Activated T-helper 2 cell treated with anti-CD3 and anti-CD28 coated beads, Interferon-gamma antibody, Interleukin-2, Interleukin-4, amounts not matched to agents 10 μg/mL and 5 μg/mL and 100 μg/mL, durations not matched to agents 14 hours and 24 hours and 36 hours (primary cell): ENCODE results near the gene ZNF106. TPM values are rescaled to one million over a fixed set of nuclear protein-coding genes. Genes with fewer than 3 reads are reported as not detected.
A peak's percentile ranks its signal among the peaks of the same experiment; 100 is the strongest.

Source experiments
- DNase-seq: peaks from one replicate; pipeline ENCODE4 v3.0.0; 2021; ENCODE audit warnings: low spot score
- H3K27ac Mint-ChIP-seq: one replicate; pipeline ENCODE4 v1.8.0; 2021; ENCODE audit warnings: mixed read lengths
- H3K27me3 Mint-ChIP-seq: one replicate; pipeline ENCODE4 v1.8.0; 2021; ENCODE audit warnings: low read depth, mixed read lengths
- H3K36me3 Mint-ChIP-seq: one replicate; pipeline ENCODE4 v1.8.0; 2021; ENCODE audit warnings: low read depth, mixed read lengths
- H3K4me1 Mint-ChIP-seq: one replicate; pipeline ENCODE4 v1.8.0; 2021; ENCODE audit warnings: low read depth, mixed read lengths
- H3K4me3 Mint-ChIP-seq: one replicate; pipeline ENCODE4 v1.8.0; 2021; ENCODE audit warnings: low read depth, mild to moderate bottlenecking, moderate library complexity, mixed read lengths
- H3K9me3 Mint-ChIP-seq: one replicate; pipeline ENCODE4 v1.8.0; 2021; ENCODE audit warnings: mixed read lengths
- intact Hi-C: fragments of 100-400 bp; cut with micrococcal nuclease; formaldehyde crosslinking; loops from one replicate; pipeline ENCODE4 v1.15.1; 2023
- total RNA-seq: library from RNA; stranded (reverse); gene quantifications from 2 replicates; pipeline ENCODE4 v1.2.3, GENCODE V29; 2022

ZNF106 gene
- total RNA-seq = 64.1 and 65.8 TPM in 2 replicates

DNA sequence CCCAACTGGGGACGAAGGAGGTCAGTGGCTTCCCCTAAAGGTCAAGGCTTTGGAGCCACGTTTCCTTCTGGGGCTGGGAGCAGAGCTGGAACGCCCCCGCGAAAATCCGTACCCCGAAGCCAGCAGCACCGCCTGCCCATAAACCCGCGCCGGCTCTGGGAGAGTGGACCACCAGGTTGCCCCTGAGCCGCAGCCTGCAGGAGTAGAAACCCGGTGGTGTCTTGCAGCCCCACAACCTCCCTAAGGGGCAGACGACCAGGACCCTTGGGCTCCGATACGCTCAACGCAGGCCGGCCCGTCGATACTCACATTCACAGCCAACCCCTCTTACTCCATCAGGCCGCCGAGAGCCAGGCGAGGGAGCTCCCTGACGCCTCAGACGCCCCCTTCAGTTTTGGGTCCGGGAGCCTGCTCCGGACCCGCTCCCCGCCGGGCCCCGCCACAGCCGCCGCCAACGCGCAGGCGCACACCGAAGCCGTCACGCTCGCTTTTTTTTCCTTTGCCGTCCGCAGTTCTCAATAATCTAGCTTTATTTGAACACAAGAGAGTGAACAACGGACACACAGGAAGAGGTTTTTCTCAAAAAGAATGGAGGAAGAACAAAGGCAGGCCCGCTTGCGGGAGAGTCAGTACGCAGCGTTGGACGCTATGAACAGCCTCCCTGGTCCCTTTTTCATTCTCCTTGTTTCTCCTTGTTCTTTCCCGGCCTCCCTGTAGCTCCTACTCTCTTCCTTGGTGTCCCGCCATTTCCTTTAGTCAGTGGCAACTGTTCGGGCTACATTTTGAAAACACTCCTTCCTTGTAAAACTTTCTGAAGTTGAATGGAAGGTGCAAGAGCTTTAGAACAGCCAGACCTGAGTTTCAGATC lies at the start of gene ZNF106:
Gene ZNF106, minus strand, starts transcription at position 471 of the 868 bp plus-strand sequence. CDS start 18,852 bp downstream, outside the sequence.
- intact Hi-C loops = loop anchor here (1.0 to 10.0 kb wide), 3 partner anchors 58 to 286 kb away; partner anchors contain the start of genes HAUS2, LRRC57, STARD9 and VPS39
- H3K36me3 Mint-ChIP-seq = peaks cover 21% of the 10 kb centered on the region
- H3K9me3 Mint-ChIP-seq = no peaks in the 10 kb centered on the region
- no peaks in the 10 kb centered on the region for H3K27me3 Mint-ChIP-seq
- H3K4me3 Mint-ChIP-seq = peak within 1 kb of the TSS; percentile 99
- H3K4me1 Mint-ChIP-seq = peaks cover 33% of the 10 kb centered on the region
- peak; percentile 88 for DNase-seq
- peak within 1 kb of the TSS; percentile 98 for H3K27ac Mint-ChIP-seq

DNA sequence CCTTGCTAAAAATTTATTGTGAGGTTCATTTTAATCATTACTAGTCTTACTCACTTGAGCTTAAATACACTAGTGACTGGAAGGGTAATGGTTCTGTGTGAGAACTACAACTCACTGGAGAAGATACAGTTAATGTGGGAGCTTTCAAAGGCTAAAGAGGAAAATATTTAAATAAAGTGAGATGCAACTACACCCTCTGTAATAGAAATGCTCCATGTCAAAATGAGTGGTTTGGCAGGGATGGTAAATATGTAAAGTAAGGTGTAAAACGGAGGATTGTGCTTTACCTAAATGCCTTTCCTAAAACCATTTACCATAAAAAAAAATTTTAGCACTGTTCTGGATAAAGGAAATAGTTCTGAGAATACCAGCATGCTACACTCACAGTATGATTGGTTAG lies 42.3 kb upstream of the ZNF106 start:
- no peak overlapping the region for H3K4me3 Mint-ChIP-seq
- peaks cover 53% of the 10 kb centered on the region for H3K36me3 Mint-ChIP-seq
- H3K9me3 Mint-ChIP-seq = no peaks in the 10 kb centered on the region
- no peaks in the 10 kb centered on the region for H3K27me3 Mint-ChIP-seq
- intact Hi-C loops = no loop called here
- peaks cover 2% of the 10 kb centered on the region for H3K4me1 Mint-ChIP-seq
- H3K27ac Mint-ChIP-seq = no peak overlapping the region
- no peak for DNase-seq

DNA sequence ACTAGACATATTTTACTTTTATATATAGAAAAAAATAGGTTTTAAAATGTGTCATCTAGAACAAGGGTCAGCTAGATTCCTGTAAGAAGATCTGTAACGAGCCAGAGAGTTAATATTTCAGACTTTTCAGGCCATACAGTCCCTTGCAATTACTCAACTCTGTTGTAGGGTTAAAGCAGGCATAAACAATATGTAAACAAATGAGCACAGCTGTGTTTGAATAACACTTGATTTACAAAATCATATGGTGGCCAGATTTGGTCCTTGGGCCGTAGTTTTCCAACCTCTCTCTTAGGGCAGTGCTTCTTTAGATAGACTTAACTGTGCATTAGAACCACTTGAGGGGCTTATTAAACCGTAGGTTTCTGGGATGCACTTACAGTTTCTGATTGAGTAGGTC lies 38.0 kb upstream of the ZNF106 start:
- no peak for DNase-seq
- Mint-ChIP-seq H3K4me1 (no peaks in the 10 kb centered on the region), H3K4me3 (no peak overlapping the region), H3K27me3 (no peaks in the 10 kb centered on the region), H3K27ac (no peak overlapping the region), H3K9me3 (no peaks in the 10 kb centered on the region), H3K36me3 (peaks cover 36% of the 10 kb centered on the region)
- intact Hi-C loops = no loop called here

DNA sequence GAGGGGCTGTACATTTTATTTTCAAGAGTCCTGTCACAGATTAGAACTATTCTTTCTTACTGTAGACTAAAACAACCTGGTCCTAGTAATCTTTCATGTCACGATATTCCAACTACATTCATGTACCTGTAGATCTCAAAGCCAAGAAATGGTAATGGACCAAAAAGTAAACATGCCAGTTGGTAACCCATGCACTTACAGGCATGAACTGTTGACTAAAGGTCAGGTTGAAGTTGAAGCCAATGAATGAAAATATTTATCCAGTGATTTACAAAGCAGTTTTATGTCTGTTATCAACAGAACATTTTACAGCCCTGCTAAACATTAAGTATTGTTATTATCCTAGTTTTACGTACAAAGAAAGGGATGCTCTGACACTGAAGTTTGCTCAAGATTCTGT lies 32.4 kb upstream of the ZNF106 start:
- peaks cover 16% of the 10 kb centered on the region for H3K36me3 Mint-ChIP-seq
- no peak overlapping the region for H3K4me3 Mint-ChIP-seq
- no peak for DNase-seq
- peaks cover 2% of the 10 kb centered on the region for H3K4me1 Mint-ChIP-seq
- H3K27me3 Mint-ChIP-seq = no peaks in the 10 kb centered on the region
- H3K9me3 Mint-ChIP-seq = no peaks in the 10 kb centered on the region
- no peak overlapping the region for H3K27ac Mint-ChIP-seq
- intact Hi-C loops = no loop called here

DNA sequence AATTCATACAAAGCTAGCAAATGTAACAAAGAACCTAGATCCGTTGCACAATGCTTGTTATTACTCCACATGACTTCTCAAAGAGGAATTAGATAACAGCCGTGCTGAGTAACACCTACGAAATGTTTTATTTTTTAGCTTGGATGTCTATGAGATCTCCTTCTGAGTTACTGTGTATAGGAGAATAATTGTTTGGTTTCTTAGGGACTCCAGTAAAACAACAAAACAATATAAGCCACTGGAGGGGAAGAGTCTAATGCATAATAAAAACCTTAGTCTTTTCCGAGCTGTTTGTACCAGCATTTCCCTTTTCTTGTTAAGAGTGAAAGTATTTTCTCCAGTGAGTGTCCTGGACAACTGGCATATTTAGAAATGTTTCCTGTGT lies 20.1 kb upstream of the ZNF106 start:
- intact Hi-C loops = no loop called here
- Mint-ChIP-seq H3K4me1 (peaks cover 5% of the 10 kb centered on the region), H3K36me3 (peaks cover 39% of the 10 kb centered on the region), H3K4me3 (no peak overlapping the region), H3K27me3 (no peaks in the 10 kb centered on the region), H3K9me3 (no peaks in the 10 kb centered on the region), H3K27ac (no peak overlapping the region)
- no peak for DNase-seq

DNA sequence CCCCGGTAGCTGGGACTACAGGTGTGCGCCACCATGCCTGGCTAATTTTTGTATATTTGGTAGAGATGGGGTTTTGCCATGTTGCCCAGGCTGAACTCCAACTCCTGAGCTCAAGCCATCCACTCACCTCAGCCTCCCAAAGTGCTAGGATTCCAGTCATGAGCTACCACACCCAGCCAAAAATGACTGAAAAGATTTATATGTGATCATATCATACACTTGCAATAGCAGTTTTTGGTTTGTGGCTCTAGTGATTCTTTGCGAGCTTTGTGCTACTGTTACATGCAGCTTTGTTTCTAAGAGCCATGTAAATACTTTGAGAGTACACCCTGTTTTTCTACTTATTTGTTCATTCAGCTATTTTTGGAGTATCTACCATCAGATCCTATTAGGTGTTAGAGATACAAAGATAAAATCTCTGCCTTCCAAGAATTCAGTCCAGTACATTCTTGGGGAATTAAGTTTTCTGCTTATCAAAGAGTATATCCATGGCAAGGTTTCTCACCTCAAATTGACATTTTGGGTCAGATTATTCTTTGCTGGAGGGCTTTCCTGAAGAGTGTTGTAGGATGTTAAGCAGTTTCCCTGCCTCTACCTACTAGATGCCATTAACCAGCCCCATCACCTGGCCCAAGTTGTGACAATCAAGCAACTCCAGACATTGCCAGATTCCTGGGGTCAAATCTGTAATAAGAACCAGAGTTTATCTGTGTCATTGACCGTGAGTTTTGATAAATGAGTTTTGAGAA lies 19.5 kb upstream of the ZNF106 start:
- H3K36me3 Mint-ChIP-seq = peaks cover 34% of the 10 kb centered on the region

DNA sequence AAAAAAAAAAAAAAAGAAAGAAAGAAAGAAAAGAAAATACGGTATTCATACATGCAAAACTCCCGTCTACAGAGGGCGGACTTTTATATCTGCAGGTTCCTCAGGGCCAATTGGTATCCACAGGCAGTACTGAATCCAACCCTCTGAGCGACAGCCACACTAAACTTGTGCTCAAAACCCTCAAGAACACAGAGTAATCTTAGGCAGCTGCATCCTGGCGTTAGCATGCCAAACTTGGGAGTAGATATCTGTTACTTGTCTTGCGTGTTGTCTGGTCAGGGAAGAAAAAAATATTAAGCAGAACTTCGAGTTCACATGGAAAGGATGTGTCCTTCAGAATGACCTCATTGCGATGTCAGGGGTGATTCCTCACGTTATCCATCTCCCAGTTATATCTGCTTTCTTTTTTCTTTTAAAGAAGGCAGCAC lies 17.3 kb upstream of the ZNF106 start:
- Mint-ChIP-seq H3K4me3 (no peak overlapping the region), H3K36me3 (peaks cover 22% of the 10 kb centered on the region), H3K27ac (no peak overlapping the region), H3K4me1 (peaks cover 2% of the 10 kb centered on the region), H3K9me3 (no peaks in the 10 kb centered on the region), H3K27me3 (no peaks in the 10 kb centered on the region)
- no peak for DNase-seq
- intact Hi-C loops = no loop called here

More for the DNA sequence above, 19.5 kb upstream of the ZNF106 start:
- peaks cover 2% of the 10 kb centered on the region for H3K4me1 Mint-ChIP-seq
- intact Hi-C loops = no loop called here
- no peak overlapping the region for H3K27ac Mint-ChIP-seq
- H3K27me3 Mint-ChIP-seq = no peaks in the 10 kb centered on the region
- no peak for DNase-seq
- H3K9me3 Mint-ChIP-seq = no peaks in the 10 kb centered on the region
- no peak overlapping the region for H3K4me3 Mint-ChIP-seq

DNA sequence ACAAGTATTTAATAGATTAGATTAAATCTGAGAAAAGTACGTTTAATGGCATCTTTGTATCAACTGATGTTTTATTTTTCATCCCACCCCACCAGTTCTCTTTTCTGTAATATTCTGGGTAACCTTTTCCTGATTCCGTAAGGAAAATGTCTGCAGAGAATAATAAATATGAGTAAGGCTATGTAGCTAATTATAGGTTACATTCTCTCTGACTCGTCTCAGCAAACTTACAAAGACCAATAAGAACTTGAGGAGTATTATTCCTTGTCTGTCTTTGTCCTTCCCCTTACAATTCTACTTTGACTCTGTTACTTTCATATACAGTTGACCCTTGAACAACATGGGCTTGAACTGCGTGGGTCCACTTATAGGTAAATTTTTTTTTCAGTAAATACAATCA lies 16.6 kb upstream of the ZNF106 start:
- Mint-ChIP-seq H3K36me3 (peaks cover 15% of the 10 kb centered on the region), H3K4me1 (peaks cover 2% of the 10 kb centered on the region), H3K9me3 (no peaks in the 10 kb centered on the region), H3K27me3 (no peaks in the 10 kb centered on the region), H3K4me3 (no peak overlapping the region), H3K27ac (no peak overlapping the region)
- intact Hi-C loops = no loop called here
- DNase-seq = no peak

DNA sequence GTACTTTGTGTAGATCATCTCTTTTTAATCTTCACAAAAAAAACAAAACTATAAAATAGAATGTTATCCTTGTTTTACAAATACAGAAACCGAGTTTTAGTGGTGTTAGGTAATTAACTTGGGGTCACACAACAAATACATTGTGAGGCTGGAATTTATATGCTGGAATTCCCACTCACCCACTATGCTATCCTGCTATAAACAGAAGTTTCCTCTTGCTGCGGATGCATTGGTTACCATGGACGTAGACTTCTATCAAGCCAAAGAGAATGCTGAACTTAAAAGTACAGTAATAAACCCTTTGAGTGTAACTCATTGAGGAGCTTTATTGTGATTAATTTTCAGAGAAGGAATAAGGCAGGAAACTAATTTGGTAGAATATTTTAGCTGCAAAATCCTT lies 13.7 kb upstream of the ZNF106 start:
- Mint-ChIP-seq H3K4me1 (peaks cover 8% of the 10 kb centered on the region), H3K4me3 (no peak overlapping the region), H3K27ac (no peak overlapping the region), H3K9me3 (no peaks in the 10 kb centered on the region), H3K27me3 (no peaks in the 10 kb centered on the region), H3K36me3 (peaks cover 15% of the 10 kb centered on the region)
- intact Hi-C loops = no loop called here
- no peak for DNase-seq

DNA sequence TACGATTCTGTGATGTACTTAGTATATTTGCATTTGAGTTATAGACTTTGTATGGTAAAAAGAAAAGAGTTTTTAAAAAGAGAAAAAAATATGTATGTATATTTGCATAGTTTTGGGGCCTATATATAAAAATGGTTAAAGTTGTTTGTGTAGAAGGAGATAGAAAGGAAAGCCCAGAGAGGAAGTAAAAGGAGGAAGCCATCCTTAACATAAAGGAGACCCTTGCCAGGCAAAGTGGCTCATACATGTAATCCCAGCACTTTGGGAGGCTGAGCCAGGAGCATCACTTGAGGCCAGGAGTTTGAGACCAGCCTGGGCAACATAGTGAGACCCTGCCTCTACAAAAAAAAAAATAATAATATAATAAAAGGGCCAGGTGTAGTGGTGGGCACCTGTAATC lies 12.9 kb upstream of the ZNF106 start:
- Mint-ChIP-seq H3K36me3 (peaks cover 13% of the 10 kb centered on the region), H3K27me3 (no peaks in the 10 kb centered on the region), H3K4me1 (peaks cover 12% of the 10 kb centered on the region), H3K27ac (no peak overlapping the region), H3K4me3 (no peak overlapping the region), H3K9me3 (no peaks in the 10 kb centered on the region)
- intact Hi-C loops = no loop called here
- no peak for DNase-seq

DNA sequence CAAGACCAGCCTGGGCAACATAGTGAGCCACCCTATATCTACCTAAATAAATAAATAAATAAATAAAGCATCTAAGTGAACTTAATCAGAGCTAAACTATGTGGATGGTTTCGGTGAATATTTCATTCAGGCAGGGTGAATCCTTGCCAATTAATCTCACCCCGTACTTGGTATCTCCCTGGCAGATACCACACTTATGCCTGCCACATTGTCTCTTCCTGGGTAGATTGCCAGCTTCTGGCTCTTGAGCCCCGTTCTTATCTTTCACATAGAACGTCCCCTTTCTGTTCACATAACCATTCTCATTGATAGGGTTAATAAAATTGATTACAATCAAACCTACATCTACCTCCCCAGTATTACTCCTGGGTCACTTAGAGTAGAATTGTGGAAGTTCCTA lies 11.5 kb upstream of the ZNF106 start:
- H3K27me3 Mint-ChIP-seq = no peaks in the 10 kb centered on the region
- peaks cover 9% of the 10 kb centered on the region for H3K36me3 Mint-ChIP-seq
- H3K27ac Mint-ChIP-seq = no peak overlapping the region
- H3K9me3 Mint-ChIP-seq = no peaks in the 10 kb centered on the region
- no peak for DNase-seq
- peaks cover 25% of the 10 kb centered on the region for H3K4me1 Mint-ChIP-seq
- no peak overlapping the region for H3K4me3 Mint-ChIP-seq
- intact Hi-C loops = no loop called here

DNA sequence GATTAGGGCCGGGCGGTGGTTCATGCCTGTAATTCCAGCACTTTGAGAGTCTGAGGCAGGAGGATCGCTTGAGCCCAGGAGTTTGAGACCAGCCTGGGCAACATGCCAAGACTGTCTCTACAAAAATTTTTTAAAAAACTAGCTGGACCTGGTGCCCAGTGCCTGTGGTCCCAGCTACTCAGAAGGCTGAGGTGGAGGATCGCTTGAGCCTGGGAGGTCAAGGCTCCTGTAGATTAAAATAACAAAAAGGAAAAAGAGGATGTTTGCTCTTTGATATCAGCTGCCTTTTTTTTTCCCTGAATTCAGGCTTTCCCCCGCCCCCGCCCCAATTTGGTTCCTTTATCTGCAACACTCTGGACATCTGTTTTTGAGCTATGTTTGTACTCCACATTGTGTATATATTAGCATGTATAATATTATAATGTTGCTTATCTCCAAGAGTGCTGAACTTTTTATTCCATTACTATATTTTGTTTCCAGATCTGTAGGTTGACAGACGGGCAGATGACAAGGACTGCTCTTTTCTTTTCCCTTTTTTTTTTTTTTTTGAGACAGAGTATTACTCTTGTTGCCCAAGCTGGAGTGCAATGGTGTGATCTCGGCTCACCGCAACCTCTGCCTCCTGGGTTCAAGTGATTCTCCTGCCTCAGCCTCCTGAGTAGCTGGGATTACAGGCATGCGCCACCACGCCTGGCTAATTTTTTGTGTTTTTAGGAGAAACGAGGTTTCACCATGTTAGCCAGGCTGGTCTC lies 9.1 kb upstream of the ZNF106 start:
- peaks cover 42% of the 10 kb centered on the region for H3K4me1 Mint-ChIP-seq
- intact Hi-C loops = loop anchor here (10.0 kb wide), 1 partner anchor 295 kb away; the partner anchor contains the start of gene VPS39
- H3K36me3 Mint-ChIP-seq = peaks cover 12% of the 10 kb centered on the region

More for the DNA sequence above, 9.1 kb upstream of the ZNF106 start:
- Mint-ChIP-seq H3K27me3 (no peaks in the 10 kb centered on the region), H3K27ac (no peak overlapping the region), H3K4me3 (no peak overlapping the region), H3K9me3 (no peaks in the 10 kb centered on the region)
- no peak for DNase-seq
